Activated naive CD8-positive, alpha-beta T cell treated with anti-CD3 and anti-CD28 coated beads, Interleukin-2, amount 50 U/mL, for 16 hours (primary cell): ENCODE data around the gene CBFA2T2.

Experiments
- DNase-seq: peaks from one replicate; pipeline ENCODE4 v3.0.0-alpha.2; 2020; ENCODE audit warnings: low read depth, low spot score

CBFA2T2 gene

DNA sequence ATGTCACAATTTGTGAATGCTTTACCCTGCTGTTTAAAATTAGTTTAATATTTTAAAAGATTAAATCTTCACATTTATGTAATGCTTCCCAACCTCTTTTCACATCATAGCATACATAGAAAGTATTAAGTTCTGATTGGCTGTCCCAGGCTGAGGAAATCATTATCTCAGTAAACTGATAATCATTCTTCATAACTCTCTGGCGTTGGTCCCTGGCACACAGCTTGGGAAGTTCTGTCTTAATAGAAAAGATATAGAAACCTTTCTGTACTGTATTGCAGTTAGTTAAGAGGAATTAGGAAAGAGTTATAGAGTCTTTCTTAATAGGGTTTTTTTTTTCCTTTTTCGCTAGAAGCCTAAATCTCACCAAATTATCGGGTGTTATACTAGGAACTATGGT is 85.4 kb downstream of the CBFA2T2 start:
- DNase-seq = no peak

DNA sequence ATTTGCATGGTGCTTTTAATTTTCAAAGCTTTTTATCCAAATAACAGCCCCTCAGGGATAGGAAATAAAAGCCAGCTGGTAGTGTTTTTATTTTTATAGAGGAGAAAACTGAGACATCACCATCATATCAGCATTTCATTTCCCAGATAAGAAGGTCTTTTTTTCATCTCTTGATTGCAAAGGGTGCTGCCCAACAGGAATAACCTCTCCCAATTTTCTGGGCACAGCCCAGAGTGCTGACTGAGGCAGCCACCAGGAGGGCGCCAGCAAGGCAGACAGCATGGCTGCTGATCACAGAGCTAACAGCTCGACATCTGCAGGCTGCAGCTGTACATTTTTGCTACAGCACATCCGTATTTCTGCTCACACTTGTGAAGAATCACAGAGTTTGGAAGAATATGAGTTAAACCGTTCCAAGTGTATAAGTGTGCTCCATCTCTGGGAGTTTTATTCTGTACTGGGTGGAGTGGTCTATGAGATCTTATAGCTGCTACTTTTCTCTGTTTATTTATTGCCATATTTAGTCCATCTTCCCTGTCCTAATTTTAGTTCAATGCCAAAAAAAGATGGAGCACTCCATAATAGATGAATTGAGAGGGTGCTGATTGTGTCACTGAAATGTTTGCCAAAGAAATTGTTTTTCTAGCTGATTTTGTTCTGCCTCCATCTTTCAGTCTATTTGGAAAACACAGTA is 86.7 kb downstream of the CBFA2T2 start:
- DNase-seq = no peak

DNA sequence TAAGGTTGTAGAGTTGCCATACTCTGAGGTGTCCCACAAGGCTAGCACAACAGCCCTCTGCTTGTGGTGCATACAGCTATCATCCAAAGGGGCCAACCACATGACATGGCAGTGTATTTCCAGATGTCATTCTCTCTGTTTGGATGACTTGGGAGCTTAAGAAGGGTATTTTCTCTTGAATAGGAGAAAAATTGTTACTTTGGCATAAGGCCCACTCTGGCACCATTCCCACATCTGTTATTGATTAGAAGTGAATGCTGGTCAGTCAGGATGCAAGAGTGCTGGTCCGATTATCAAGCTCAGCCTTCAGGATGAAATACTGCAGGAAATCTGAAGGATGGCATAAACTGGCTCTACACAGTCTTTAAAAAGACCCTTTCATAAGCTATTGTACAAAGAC is 88.6 kb downstream of the CBFA2T2 start:
- DNase-seq = no peak

DNA sequence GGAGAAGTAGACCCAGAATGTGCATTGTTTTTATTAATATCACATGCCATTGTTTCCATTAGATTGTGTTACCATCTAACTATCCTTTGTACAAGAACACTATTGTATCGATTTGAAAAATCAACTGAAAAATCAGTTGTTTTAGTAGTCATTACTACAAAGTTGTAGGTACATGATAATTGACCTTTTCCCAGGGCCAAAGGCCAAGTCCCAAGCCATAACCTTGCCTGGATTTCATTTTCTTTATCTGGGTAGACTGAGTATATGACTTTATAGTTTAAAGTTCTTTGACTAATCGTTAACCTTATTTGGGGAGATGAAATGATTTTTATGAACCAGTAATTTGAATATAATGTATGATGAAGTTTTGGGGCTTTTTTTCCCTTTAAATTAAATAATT is 93.2 kb downstream of the CBFA2T2 start:
- no peak for DNase-seq

DNA sequence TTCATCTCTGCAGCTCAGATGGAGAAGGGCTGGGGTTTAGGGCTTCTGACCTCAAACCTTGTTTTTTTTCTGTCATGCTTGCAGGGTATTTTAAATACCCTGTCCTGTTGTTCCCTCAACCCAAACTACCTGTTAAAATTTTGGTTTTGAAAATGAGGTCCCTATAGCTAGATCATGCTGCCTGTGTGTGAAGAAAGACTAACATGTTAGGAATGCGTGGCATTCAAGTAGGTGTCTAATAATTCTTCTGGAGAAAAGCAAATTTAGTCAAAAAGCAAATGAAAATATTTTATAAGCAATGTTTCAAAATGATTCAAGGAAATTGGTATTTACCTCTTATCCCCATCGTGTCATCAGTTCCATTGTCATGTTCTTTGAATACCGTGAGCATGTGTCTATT is 95.1 kb downstream of the CBFA2T2 start:
- DNase-seq = no peak

DNA sequence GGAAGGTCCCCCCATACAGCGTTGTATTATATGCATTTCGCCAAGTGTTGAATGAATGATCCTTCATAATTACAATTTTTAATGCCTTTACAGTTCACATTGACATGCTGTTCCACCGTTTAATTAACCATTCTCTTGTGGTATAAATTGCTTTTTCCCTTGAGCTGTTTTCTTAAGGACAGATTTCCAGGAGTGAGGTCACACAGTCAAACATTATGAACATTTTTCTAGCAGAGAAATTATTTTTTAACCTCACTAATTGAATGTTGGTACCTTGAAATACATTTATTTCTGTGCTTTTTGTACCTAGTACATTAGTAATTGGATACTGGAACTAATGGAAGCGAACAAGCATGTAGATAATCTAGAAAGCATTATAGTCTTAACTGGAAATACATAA is 95.5 kb downstream of the CBFA2T2 start:
- no peak for DNase-seq

DNA sequence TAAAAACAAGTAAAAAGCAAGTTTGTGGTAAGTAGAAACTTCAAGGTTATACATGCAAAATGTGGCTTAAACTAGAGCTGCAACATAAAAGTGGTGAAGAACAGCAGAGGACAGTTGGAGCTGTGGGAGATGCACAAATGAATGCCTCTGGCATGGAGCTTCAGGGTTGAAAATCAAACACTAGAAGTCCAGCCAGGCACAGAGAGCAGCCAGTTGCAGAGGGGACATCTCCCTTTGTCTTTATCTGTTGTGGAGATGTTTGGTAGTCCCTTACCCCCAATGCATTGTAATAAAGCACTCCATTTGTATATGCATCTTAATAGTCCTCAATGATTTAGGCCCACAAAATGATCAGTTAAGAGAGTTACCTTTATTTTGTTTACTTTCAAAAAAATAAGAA is 99.2 kb downstream of the CBFA2T2 start:
- DNase-seq = no peak

DNA sequence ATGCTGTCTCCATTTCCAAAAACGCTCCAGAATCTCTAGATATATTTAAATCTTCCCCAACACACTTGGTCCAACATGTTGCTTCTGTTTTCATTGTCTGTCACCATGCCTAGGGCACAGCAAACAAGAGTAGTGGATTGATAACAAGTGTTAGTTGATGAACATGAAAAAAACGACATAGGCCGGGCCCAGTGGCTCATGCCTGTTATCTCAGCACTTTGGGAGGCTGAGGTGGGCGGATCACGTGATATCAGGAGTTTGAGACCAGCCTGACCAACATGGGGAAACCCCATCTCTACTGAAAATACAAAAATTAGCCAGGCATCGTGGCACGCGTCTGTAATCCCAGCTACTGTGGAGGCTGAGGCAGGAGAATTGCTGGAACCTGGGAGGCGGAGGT is 102.0 kb downstream of the CBFA2T2 start:
- peak; percentile 3 for DNase-seq

DNA sequence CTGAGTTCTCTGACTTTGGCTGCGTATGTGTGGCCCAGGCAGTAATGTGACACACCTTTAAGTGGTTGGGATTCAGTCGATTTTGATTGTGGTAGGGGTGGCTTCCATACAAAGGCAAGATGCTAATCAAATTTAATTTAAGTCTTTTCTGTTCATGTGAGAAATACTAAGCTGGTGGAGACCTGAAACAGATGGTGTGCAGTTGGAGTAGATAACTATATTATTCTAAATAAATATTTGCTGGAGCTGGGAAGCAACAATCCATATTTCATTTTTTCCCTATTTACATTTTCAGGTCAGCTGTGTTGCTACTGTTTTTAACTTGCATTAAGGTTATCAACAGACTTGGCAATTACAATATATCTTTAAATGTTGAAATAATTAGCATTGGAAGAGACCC is 104.8 kb downstream of the CBFA2T2 start:
- no peak for DNase-seq

DNA sequence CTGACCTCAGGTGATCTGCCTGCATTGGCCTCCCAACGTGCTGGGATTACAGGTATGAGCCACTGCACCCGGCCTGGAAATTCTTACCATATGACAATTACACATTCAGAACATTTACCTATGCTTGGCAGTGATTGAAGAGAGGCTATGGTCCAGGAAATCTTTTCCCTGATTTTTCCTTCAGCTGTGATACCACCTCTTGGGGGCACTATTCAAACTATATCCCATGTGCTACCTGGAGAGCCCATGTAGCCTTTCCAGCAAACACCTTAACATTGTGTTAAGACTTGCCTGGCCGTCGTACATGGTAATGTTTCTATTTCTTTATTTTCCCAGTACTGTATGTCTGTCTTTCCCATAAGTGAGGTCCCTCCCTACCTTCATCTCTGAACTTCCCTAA is 110.5 kb downstream of the CBFA2T2 start:
- DNase-seq = no peak

DNA sequence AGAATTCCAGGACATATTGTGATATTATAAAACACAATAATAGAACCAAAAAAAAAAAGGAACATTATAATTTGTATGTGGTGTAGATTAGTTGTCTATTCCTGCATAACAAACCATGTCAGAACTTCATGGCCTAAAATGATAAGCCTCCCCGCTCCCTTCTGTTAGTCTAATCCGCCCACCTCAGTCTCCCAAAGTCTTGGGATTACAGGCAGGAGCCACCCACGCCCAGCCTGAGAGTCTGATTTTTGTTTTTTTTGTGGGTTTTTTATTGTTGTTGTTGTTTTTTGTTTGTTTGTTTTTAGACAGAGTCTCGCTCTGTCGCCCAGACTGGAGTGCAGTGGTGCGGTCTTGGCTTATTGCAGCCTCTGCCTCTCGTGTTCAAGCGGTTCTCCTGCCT is 111.1 kb downstream of the CBFA2T2 start:
- DNase-seq = no peak

DNA sequence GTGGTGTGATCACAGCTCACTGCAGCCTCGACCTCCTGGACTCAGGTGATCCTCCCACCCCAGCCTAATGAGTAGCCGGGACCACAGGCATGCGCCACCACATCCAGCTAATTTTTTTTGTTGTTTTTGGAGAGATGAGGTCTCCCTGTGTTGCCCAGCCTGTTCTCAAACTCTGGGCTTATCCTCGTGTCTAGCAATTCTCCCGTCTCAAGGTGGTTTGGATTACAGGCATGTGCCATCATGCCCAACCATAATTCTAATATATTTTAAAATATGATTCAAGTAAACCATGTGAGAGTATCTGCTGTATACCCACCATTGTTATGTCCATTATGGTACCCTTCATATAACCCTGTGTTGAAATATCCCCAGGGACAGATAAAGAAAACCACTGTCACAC is 112.0 kb downstream of the CBFA2T2 start:
- no peak for DNase-seq

DNA sequence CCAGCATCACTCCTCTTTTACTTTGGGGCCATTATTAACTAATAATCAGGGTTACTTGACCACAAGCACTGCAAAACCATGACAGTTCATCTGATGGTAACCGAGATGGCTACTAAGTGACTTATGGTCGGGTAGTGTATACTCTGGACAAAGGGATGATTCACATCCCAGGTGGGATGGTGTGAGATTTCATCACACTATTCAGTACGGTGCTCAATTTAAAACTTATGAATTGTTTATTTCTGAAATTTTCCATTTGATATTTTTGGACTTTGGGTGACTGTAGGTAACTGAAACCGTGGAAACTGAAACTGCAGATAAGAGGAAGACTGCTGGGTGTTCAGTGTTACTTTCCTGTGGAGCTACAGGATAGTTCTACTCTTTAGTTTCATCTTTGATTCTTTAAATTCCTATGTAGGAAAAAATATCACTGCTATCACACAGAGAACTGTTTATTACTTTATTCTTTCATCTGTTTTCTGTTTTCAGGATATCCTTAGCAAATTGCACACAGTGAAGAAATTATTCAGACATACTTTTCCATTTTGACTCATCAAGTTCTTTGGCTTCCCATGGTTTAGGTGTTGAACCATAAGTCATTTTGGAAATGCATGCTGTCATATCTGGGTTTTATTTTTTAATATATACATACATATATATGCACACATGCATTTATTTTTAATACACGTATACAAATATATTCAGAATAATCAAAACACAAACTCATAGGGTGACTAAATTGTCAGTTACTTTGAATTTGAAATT is 113.1 kb downstream of the CBFA2T2 start:
- DNase-seq = no peak

DNA sequence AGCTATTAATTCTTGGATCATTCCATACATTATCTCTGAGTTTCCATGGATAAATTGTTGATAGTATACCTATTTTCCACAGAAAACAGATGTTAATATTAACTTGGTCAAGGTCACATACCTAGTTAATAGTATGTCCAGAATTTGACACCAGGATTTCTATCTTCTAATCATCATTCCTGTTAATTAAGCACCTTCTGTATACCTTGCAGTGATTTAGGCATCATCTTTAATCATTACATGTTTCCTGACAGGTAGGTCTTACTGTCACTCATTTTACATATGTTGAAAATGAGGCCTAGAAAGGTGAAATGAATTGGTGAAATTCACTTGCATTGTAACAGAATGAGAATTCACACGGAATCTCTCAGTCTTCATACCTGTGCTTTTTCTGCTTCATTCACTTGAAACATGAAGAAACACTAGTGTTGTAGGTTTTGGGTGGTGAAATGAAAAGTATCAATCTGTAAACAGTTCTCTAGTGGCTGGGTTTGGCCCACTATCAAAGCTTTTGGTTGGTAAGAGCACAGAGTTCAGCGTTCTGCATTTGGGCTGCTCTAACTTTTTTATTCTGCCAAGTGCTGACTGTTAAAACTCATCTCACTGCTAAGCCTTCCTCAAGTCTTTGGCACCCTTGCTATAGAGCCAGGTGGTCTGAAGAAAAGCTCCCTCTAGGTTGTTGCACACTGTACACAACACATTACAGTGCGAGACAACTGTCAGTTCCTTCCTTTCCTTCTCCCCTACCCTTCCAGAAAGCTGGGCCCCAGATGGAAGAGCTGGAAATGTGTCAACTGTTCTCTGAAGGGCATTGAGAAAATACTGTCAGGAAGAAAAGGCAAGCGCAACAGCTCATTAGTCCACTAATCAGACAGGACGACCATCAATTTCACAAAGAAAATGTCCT is 114.4 kb downstream of the CBFA2T2 start:
- DNase-seq = no peak

DNA sequence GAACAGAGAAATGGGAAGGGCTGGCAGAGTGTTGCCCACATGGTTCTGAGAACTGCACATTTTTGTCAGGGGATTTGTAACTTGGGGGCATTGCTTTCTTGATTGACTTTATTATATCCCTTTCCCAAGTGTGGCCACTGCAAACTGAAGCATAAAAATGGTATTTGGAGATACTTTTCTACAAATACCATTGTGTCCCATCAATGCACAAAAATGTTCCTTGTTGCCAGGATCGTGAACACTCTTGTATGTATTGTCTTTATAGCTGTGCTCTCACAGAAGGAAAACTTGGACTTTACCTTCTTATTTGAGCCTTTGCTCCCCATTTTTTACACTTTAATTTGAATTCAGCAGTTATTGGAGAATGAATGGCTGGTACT is 115.1 kb downstream of the CBFA2T2 start:
- DNase-seq = no peak

DNA sequence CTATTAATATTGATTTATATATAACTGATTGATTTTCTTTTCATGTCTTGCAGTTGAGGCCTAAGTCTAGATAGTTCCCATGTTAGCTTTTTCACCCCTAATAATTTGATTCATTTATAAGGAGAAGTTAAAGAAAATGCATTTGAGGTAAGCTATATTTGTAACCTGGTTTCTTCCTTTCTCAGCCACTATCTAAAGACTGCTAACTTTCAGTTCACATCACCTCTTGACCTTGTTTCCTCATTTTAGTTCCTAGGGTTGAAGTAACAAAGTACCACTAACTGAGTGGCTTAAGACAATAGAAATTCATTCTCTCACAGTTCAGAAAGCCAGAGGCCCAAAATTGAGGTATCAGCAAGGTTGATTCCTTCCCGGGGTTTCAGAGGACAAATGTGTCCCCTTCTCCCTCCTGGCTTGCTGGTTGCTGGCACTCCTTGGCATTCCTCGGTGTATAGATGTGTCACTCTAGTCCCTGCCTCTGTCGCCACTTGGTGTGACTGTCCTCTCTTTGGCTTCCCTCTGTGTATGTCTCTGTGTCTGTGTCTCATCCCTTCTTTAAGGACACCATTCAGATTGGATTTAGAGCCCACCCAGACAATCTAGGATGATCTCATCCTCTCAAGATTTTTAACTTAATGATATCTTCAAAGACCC is 116.3 kb downstream of the CBFA2T2 start:
- DNase-seq = no peak

DNA sequence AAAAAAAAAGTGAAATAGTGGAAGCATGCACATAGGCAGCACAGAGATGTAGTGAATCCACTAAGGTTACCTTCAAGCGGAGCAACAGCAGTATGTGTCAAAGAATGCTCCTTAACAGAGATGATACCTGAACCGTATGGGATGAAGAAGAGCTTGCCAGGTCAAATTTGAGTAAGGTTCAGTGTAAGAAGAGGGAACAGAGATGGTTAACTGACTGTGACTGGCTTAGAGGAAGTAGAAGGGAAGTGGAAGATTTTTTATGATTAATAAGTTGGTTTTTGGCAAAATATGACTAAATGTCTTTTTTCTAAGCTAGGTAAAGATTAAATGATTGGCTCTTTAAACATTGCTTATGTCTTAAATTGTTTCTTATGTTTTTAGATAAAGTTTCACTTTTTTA is 119.6 kb downstream of the CBFA2T2 start:
- no peak for DNase-seq

DNA sequence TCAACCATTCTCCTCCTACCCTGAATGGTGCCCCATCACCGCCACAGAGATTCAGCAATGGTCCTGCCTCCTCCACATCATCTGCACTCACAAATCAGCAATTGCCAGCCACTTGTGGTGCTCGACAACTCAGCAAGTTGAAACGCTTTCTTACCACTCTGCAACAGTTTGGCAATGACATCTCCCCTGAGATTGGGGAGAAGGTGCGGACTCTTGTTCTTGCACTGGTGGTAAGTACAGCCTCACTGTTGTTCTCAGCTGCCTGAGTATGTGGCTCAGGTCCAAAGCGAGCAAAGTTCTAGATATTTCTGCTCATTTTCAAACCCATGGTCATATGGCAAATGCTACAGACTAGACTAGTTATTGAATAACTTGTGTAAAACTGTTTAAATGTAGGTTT is 121.2 kb downstream of the CBFA2T2 start:
- no peak for DNase-seq

DNA sequence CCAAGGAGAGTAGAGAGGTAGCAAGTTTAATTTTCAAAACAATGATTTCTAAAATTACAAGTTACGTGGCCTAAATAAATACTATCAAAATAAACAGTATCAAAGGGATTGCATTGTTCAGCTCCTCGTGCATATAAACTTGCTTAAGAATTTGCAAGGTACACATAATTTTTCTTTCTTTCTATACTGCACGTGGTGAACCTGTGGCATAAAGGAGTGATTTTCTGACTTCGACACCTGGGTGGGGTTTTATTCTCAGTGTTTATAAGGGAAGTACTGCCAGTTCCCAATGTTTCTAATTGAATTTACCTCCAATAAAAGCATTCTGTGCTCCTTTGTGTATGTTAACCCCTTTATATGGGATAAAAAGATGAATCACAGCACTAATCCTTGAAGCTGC is 122.1 kb downstream of the CBFA2T2 start:
- no peak for DNase-seq

DNA sequence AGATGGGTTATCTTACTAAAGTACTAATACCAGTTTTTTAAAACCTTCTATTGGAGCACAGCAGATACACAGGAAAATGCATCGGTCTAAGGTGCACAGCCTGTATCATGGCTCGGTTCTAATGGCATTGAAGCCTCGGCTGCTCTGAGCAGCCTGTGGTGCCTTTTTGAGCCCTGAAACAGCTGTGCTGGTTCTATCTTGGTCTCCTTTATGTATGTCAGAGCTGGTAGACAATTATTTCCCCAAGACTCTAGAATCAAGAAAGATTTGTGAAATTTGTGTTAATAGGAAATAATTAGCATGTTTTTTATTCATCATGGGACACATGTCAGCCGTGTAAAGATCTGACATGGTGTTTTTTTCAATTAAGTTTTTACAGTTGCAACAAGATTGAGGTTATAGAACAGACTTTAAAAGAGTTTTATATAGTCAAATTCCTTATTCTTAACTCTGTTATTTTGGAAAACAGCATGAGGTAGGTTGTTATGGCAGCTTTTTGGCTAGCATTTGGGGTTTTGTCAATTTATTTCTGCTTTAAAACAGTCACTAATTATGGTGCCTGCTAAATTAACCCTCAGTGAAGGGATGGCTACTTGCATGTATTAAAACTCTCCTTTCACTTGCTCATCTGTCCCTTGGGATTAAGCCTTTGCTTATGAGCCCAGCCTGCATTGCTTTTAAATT is 132.0 kb downstream of the CBFA2T2 start:
- DNase-seq = no peak

DNA sequence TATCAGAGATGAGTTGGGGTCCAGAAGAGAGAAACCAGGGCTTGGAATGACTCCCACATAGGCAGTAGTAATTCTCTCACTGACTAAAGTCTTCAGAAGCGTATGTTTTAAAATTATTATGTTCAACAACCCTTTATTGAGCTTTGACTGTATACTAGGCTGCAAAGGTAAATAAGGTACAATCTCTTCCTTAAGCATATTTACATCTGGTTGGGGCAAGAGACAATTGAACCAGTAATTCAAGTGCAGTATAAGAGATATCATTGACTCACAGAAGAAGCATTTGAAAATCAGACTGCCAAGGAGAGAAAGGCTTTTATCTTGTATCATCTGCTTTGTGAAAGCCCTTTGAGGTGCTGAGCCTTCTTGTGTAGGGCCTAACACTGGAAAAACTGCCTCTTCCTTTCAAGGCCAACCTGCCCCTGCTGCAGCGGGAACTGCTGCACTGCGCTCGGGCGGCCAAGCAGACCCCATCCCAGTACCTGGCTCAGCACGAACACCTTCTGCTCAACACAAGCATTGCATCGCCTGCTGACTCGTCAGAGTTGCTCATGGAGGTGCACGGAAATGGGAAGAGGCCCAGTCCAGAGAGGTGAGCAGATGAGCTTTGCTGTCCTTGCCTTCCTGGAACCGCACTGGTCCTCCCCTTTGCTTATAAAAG is 132.9 kb downstream of the CBFA2T2 start:
- DNase-seq = no peak
